Stimulated activated CD8-positive, alpha-beta memory T cell treated with anti-CD3 and anti-CD28 coated beads, Interleukin-12 subunit alpha, Interleukin-12 subunit beta, amount 100 ng/mL, for 24 hours (primary cell): ENCODE results near the gene CRISP3.
"Not testable (repeated sequence)": the region's sequence is repeated elsewhere in the genome, so short reads cannot be mapped to it uniquely, and the experiment has no call there.

Source experiments
- DNase-seq: peaks from one replicate; pipeline ENCODE4 v3.0.0-alpha.2; 2020; ENCODE audit errors: extremely low read depth

The CRISP3 gene

GRCh38 chr6:49744259-49744658 is at the start of gene CRISP3:
TSS of gene CRISP3 (minus strand) at chr6:49744388. CDS start at chr6:49744367, 21 bp downstream.
- DNase-seq, result no peak

GRCh38 chr6:49790341-49790740 is 46.2 kb upstream of the CRISP3 start:
- no peak for DNase-seq

GRCh38 chr6:49787176-49787575 is 43.0 kb upstream of the CRISP3 start, which contains the start of gene PGK2:
TSS of gene PGK2 (minus strand) at chr6:49787285. CDS start at chr6:49787187, 98 bp downstream.
- DNase-seq, result no peak

GRCh38 chr6:49784272-49784671 is 40.1 kb upstream of the CRISP3 start:
- DNase-seq, result no peak

- DNase-seq, result no peak
Observed at GRCh38 chr6:49782725-49783124, 38.5 kb upstream of the CRISP3 start.

GRCh38 chr6:49782293-49782692 is 38.1 kb upstream of the CRISP3 start:
- DNase-seq, result no peak

GRCh38 chr6:49776444-49776843 is 32.3 kb upstream of the CRISP3 start:
- no peak for DNase-seq

GRCh38 chr6:49775043-49775442 is 30.9 kb upstream of the CRISP3 start:
- DNase-seq, result no peak

GRCh38 chr6:49772285-49772684 is 28.1 kb upstream of the CRISP3 start:
- no peak for DNase-seq

GRCh38 chr6:49766762-49767161 is 22.6 kb upstream of the CRISP3 start:
- no peak for DNase-seq

- no peak for DNase-seq
Observed at GRCh38 chr6:49764571-49765236, 20.5 kb upstream of the CRISP3 start.

- DNase-seq, result no peak
Observed at GRCh38 chr6:49743429-49743828, 759 bp downstream of the CRISP3 start.

GRCh38 chr6:49739423-49739822 is 4.8 kb downstream of the CRISP3 start:
- no peak for DNase-seq

GRCh38 chr6:49736017-49736508 is 8.1 kb downstream of the CRISP3 start:
- no peak for DNase-seq

- no peak for DNase-seq
Observed at GRCh38 chr6:49733680-49734079, 10.5 kb downstream of the CRISP3 start.

- no peak for DNase-seq
Observed at GRCh38 chr6:49732781-49733180, 11.4 kb downstream of the CRISP3 start.

GRCh38 chr6:49730251-49730650 is 13.9 kb downstream of the CRISP3 start:
- no peak for DNase-seq

- DNase-seq, result not testable (repeated sequence)
Observed at GRCh38 chr6:49723917-49724316, 20.3 kb downstream of the CRISP3 start.

GRCh38 chr6:49721297-49721696 is 22.9 kb downstream of the CRISP3 start:
- no peak for DNase-seq

- no peak for DNase-seq
Observed at GRCh38 chr6:49720372-49720771, 23.8 kb downstream of the CRISP3 start.

GRCh38 chr6:49713346-49713745 is 30.8 kb downstream of the CRISP3 start, which contains the start of gene CRISP2:
TSS of gene CRISP2 (minus strand) at chr6:49713543. CDS start at chr6:49709196, 4,347 bp downstream.
- no peak for DNase-seq

GRCh38 chr6:49698478-49698877 is 45.7 kb downstream of the CRISP3 start:
- no peak for DNase-seq

GRCh38 chr6:49693512-49693911 is 50.7 kb downstream of the CRISP3 start:
- DNase-seq, result no peak

GRCh38 chr6:49692534-49692933 is 51.7 kb downstream of the CRISP3 start:
- no peak for DNase-seq
